HK-2 (cell line): ENCODE measurements around the gene IRF2BP1.
"Not testable (repeated sequence)": the region's sequence is repeated elsewhere in the genome, so short reads cannot be mapped to it uniquely, and the experiment has no call there.

Experiments
- DNase-seq: peaks from one replicate; pipeline ENCODE4 v3.0.0-alpha.2; 2018; ENCODE audit not compliant: unreplicated experiment

Gene IRF2BP1

DNA sequence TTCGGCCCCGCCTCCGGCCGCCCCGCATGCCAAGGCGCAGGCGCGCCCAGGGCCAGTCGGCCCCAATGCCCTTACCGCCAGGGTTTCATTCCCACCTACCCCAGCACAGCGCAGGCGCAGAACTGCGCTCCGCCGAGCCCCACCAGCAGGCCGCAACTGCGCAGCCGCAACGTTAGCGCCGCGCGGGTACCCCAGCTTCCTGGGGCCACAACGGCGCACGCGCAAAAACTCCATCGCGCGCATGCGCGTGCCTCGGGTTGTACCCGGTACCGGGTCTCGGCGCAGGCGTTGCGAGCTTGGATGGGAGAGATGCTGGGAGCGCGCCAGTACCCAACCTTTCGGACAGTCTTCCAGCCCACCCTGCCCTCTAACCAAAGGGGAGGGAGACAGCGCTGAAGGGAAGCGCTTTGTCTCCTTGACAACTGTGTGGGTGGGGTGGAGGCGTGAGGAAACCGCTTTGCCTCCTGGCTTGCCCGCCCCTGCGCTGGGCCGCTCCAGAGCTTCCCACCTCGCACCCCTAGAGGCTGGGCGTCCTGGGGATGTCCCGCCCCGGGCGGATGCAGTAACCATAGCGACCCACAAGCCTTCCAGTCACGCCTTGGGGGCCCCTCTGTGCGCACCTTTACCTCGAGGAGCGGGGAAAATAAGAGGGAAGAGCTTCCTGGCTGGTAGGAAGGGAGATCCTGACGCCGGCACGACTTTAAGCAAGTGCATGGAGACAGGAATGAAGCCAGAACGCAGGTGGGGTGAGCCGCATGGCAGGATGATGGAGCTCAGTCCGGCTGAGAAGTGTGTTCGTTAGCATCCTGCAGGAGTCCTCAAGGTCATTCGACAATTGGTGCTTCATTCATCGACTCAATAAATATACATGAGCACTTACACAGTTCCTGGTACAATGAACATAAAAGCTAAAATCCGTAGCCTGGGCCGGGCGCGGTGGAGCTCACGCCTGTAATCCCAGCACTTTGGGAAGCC, 17.0 kb upstream of the IRF2BP1 start:
- DNase-seq = peak; percentile 99

GRCh38 chr19:45901912-45902650, 16.1 kb upstream of the IRF2BP1 start, which contains the start of gene MYPOP:
Gene MYPOP, minus strand, starts transcription at chr19:45902613. Its CDS starts 840 bp downstream, at chr19:45901773.
- DNase-seq = no peak

- no peak for DNase-seq
Observed at GRCh38 chr19:45901432-45901911, 15.5 kb upstream of the IRF2BP1 start.

DNA sequence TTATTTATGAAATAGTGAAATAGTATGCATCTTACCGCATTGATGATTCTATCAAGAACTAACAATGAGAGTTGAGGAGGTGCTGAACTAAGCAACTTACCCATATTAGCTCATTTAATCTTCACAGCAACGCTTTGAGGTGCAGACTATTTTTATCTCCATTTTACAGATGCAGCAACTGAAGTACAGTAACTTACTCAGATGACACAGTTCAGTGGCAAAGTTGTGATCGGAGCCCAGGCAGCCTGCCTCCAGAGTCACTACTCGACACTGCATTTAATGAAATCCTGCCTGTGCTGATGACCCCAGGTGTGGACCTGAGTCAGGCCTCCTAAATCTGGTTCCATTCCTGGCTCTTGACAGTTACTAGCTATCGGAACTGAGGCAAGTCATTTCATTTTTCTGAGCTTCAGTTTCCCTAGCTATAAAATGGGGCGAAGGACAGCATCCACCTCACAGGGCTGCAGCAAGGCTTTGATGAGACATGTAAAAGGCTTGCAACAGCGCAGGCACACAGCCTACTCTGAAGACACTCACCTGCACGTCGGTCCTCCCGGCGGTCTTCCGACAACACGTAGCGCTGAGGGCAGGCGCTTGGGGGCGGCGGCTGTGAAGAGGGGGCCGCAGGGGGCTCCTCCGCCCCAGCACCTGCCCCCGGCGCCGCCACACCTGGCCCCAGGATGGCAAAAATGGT, 14.9 kb upstream of the IRF2BP1 start:
- no peak for DNase-seq

GRCh38 chr19:45899919-45900589, 14.1 kb upstream of the IRF2BP1 start:
- no peak for DNase-seq

DNA sequence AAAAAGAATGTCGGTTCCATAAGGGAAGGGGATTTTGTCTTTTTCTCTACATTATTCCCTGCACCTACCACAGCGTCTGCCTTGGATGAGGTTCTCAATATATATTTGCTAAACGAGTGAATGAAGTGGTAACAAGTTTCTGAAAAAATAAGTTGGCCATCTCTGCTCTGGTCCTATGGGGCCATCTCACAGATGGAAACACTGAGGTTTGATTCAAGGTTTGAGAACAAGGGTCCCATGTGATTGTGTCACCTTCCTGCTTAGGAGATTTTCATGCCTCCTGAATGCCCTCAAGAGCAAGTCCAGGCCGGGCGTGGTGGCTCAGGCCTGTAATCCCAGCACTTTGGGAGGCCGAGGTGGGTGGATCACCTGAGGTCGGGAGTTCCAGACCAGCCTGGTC, 13.3 kb upstream of the IRF2BP1 start:
- DNase-seq = no peak

GRCh38 chr19:45897261-45897812, 11.4 kb upstream of the IRF2BP1 start:
- no peak for DNase-seq

DNA sequence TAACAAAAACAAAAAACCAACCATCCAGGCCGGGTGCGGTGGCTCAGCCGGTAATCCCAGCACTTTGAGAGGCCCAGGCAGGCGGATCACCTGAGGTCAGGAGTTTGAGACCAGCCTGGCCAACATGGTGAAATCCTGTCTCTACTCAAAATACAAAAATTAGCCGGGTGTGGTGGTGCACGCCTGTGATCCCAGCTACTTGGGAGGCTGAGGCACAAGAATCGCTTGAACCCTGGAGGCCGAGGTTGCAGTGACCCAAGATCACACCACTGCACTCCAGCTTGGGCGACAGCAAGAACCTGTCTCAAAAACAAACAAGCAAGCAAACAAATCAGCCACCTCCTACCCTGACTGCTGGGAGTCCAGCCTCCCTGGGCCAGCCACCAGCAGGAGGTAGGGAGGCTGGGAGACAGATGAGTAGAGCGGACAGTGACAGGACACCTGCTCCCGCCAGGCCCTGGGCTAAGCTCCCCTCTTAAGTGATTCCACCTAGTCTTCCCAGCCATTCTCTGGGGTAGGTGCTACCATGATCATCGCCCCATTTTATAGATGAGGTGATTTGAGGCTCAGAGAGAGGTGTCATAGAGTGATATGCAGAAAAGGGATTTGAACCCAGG, 10.2 kb upstream of the IRF2BP1 start:
- DNase-seq = not testable (repeated sequence)

DNA sequence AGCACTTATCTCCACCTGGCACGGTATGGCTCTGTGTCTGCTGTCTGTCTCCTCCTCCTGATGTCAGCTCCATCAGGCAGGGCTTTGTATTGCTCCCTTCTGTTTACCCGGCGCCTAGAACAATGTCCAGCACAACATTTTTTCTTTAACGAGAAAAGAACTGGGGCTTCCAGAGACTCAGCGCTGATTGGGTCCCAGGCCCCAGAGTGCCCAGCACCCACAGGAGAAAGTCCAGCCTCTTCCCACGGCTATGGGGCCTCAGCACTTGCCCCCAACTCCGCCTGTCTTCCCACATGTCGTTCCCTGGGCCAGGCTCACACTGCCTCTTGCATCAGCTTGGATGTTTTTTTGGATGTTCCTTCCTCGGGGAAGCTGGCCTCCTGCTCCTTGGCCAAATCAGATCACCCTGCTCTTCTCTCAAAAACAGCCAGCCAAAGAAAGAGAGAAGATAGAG, 9.6 kb upstream of the IRF2BP1 start:
- no peak for DNase-seq

GRCh38 chr19:45890877-45891276, 4.9 kb upstream of the IRF2BP1 start:
- no peak for DNase-seq

- no peak for DNase-seq
Observed at GRCh38 chr19:45889210-45889885, 3.4 kb upstream of the IRF2BP1 start.

- no peak for DNase-seq
Observed at GRCh38 chr19:45887200-45887710, 1.3 kb upstream of the IRF2BP1 start.

- DNase-seq = peak; percentile 89
Observed at GRCh38 chr19:45886427-45887199, 672 bp upstream of the IRF2BP1 start.

DNA sequence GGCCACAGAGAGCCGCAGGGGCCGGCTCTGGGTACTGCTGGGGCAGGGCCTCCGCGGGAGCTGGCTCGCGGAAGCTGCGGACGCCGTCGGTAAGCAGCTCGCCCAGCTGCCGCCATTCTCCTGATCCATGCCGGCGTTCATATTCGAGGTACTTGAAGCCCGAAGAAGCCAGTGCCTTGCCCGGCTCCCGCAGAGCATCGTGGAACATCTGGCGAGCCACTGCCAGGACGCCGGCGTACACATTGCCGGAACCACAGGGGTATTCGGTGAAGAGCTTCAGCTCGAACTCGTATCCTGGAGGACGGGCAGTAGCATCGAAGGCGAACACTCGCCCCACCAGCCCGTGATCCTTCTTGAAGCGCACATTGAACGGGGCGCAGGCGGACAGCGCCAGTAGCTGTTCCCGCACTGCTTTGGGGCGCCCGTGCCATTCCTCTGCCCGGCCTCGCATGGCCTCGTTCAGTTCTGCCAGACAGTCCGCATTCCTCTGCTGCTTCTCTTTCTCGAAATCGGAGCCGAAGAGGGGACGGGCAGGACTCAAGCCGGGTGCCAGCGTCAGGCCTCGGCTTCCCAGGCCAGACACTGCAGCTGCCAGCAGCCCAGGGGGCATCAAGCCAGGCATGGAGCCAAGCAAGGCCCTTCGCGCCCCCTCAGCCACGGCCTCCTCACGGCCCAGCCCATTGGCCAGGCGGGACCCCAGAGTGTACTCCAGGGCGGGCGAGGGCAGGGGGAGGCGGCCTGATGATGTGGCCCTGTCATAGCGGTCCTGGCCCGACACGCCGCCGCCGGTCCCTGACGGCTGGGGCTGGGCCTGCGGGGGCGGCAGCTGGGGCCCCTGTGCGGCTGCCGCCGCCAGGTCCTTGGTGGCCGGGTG, 1.0 kb downstream of the IRF2BP1 start:
- DNase-seq = peak; percentile 50

DNA sequence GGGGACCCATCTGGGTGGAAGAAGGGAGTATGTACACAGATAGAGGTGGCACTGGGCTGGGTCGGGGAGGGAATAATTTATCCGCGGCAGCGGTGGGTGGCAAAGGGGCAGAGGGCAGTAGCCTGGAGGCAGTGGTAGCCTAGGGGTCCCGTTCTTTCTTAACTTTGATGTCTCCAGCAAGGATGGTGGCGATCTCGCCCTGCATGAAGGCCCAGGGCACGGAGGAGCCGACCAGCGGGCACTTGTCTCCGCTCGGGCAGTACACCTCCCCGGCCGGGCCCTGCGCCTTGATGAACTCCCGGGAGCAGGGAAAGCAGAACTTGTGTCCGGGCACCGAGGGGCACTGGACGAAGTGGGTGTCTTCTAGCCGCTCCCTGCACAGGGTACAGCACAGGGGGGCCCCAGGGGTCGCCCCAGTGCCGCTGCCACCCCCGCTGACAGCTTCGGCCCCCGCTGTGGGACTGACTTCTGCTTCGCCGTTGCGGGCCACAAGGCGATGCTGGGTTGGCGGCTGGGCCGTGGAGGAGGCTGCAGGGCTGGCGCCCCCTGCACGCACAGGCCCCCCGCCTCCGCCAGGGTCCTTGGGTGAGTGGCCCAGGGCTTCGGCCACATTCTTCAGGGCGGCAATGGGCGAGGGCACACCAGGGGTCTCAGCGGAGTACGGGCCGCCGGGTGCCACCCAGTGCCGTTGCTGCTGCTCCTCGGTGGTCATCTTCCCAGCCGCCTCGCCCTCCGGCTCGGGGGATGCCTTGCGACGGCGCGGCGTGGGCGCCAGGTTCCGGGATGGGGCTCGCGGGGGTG, 1.9 kb downstream of the IRF2BP1 start:
- DNase-seq = no peak

DNA sequence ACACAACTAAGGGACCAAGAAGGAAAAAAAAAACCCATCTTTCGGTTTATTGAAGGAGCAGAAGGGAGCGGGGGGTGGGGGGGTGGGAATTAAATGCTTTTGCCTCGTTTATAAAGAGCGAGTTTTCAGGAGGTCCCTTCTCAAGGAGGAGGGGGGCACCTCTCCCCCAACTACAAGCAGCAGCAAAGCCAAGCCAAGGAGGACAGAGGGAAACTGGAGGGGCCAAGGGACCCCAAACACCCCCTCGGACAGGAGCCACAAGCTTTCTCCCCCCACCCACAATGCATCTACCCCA, 2.4 kb downstream of the IRF2BP1 start:
- DNase-seq = no peak
